Activated naive CD4-positive, alpha-beta T cell treated with anti-CD3 and anti-CD28 coated beads for 36 hours (primary cell): ENCODE data around the gene PSMA6. TPM values are rescaled to one million over a fixed set of nuclear protein-coding genes. Genes with fewer than 3 reads are reported as not detected.
"Not testable (repeated sequence)": the region's sequence is repeated elsewhere in the genome, so short reads cannot be mapped to it uniquely, and the experiment has no call there.

Source experiments
- CTCF ChIA-PET: fragments of 350-600 bp; sonication (Branson Sonifier 250); formaldehyde crosslinking; loops from one replicate; lab custom pipeline; 2021; ENCODE audit warnings: antibody characterized with exemption; lab: Charles Lee
- DNase-seq: peaks from one replicate; pipeline ENCODE4 v3.0.0-alpha.2; 2020
- H3K27ac Mint-ChIP-seq: one replicate; pipeline ENCODE4 v1.8.0; 2021; ENCODE audit warnings: mild to moderate bottlenecking, mixed read lengths
- H3K27me3 Mint-ChIP-seq: one replicate; pipeline ENCODE4 v1.8.0; 2021; ENCODE audit warnings: low read depth, mixed read lengths
- H3K36me3 Mint-ChIP-seq: one replicate; pipeline ENCODE4 v1.8.0; 2021; ENCODE audit warnings: low read depth, mixed read lengths
- H3K4me1 Mint-ChIP-seq: one replicate; pipeline ENCODE4 v1.8.0; 2021; ENCODE audit warnings: low read depth, mixed read lengths
- H3K4me3 Mint-ChIP-seq: one replicate; pipeline ENCODE4 v1.8.0; 2021; ENCODE audit warnings: mild to moderate bottlenecking, moderate library complexity, mixed read lengths
- H3K9me3 Mint-ChIP-seq: one replicate; pipeline ENCODE4 v1.8.0; 2021; ENCODE audit warnings: mixed read lengths
- intact Hi-C: fragments of 100-400 bp; cut with micrococcal nuclease; formaldehyde crosslinking; loops from one replicate; pipeline ENCODE4 v1.15.1; 2023
- total RNA-seq, 2 experiments: library from RNA; stranded (reverse); gene quantifications; one replicate each; pipeline ENCODE4 v1.2.3, GENCODE V29; 2021

Gene PSMA6
- 100 to 1,000 TPM; 433 to 437 TPM for total RNA-seq

DNA sequence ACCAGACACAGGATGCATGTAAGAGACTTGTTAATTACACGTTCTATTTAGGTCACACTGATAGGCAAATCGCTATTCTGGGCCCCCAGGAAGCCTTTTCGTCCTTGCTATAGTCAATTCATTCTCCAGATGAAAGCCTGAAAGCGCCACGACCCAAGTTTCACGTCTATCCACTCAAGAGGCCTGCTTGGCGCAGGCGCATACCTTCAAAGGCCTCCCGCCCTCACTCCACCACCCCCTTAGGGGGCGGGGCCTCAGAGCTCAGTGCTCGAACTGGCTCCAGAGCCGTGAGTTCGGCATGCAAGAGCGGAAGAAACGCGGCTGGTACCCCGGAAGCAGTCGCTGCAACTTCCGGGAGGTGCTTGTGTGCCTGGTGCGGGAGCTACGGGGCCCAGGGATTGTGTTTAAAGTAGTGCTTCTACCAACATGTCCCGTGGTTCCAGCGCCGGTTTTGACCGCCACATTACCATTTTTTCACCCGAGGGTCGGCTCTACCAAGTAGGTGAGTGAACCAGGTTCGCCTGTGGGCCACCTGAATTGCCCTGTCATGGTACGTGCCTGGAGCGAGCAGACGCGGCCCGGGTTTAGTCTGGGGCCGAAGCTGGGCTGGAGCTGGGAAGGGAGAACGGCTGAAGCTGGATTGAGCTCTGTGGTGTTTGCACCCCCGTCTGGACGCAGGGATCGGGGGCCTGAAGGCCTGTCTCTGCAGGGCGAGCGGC is at the start of gene PSMA6:
PSMA6 (plus strand) TSS at position 332 of the 719 bp plus-strand sequence; CDS start at position 427, 95 bp downstream.
- DNase-seq, result peak; percentile 99
- Mint-ChIP-seq H3K27me3 (no peaks in the 10 kb centered on the region), H3K27ac (peak within 1 kb of the TSS; percentile 97), H3K9me3 (no peaks in the 10 kb centered on the region), H3K36me3 (peaks cover 24% of the 10 kb centered on the region), H3K4me3 (peak within 1 kb of the TSS; percentile 98), H3K4me1 (peaks cover 53% of the 10 kb centered on the region)
- CTCF ChIA-PET, result interaction anchor here (0.7 to 2.7 kb wide), 9 partner anchors 8 to 130 kb away, joined by 3 to 20 read pairs (median 4); partner anchors contain the start of gene NFKBIA
- intact Hi-C loops, result loop anchor here (1.0 to 10.0 kb wide), 15 partner anchors 9 to 535 kb away; partner anchors contain the start of genes BRMS1L, INSM2, NFKBIA and PRORP

DNA sequence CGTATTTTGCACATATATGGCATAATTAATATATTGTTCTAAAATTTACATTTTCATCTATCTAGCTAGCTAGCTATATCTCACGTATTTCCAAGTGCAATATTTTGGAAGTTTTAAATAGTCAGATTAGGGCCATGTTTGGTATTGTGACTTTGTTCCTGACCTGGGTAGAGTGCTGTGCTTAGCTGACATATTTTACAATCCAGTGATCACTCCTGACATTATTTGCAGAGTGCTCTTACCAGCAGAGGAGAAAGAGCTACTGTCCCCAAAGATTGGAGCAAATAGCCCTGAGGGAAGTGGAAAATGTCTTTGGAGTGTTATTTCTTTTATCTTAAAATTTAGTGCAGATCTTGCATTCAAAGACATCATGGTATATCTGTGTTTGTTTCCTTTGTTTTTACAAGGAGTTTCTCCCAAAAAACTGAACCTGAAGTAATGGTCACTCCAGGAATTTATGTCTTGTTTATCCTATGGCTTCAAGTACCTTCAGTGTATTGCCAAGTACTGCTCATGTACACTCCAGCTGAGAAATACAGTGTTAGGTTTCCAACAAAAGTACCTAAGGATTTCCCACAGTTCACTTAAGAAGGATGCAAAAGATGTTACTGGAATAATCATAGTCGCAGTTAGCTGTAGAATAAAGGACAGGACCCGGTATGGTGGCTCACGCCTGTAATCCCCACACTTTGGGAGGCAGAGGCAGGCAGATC is 49.4 kb upstream of the PSMA6 start:
- intact Hi-C loops, result no loop called here
- no peaks in the 10 kb centered on the region for H3K9me3 Mint-ChIP-seq
- H3K36me3 Mint-ChIP-seq, result peaks cover 2% of the 10 kb centered on the region
- H3K27me3 Mint-ChIP-seq, result no peaks in the 10 kb centered on the region
- no peak overlapping the region for H3K4me3 Mint-ChIP-seq
- CTCF ChIA-PET, result interaction anchor here (0.6 to 1.1 kb wide), 4 partner anchors 11 to 383 kb away, joined by 3 to 5 read pairs (median 3); no protein-coding TSS in a partner anchor
- no peak for DNase-seq
- H3K27ac Mint-ChIP-seq, result no peak overlapping the region
- peaks cover 7% of the 10 kb centered on the region for H3K4me1 Mint-ChIP-seq

DNA sequence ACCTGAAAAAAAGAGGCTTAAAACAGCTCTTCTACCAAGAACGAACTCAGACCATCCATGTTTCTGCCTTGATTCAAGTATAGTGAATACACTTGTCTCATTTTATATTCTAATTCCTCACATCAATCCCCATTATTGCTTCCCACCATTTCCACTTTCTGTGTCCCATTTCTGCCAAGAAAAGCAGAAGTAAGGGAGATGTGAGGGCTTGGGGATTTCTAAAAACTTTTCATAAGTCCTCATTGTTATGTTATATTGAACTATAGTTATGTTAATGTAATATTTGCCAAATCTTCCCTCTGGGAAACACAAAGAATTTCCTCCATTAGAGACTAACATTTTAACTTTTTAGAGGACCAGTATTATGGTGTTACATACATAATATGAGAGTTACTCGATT is 48.2 kb upstream of the PSMA6 start:
- peaks cover 2% of the 10 kb centered on the region for H3K36me3 Mint-ChIP-seq
- peaks cover 7% of the 10 kb centered on the region for H3K4me1 Mint-ChIP-seq
- no peak overlapping the region for H3K27ac Mint-ChIP-seq
- no peaks in the 10 kb centered on the region for H3K27me3 Mint-ChIP-seq
- no peak overlapping the region for H3K4me3 Mint-ChIP-seq
- no peaks in the 10 kb centered on the region for H3K9me3 Mint-ChIP-seq
- CTCF ChIA-PET, result interaction anchor here (1.1 kb wide), 1 partner anchor 10 kb away, joined by 3 read pairs; no protein-coding TSS in a partner anchor
- DNase-seq, result no peak
- intact Hi-C loops, result no loop called here

DNA sequence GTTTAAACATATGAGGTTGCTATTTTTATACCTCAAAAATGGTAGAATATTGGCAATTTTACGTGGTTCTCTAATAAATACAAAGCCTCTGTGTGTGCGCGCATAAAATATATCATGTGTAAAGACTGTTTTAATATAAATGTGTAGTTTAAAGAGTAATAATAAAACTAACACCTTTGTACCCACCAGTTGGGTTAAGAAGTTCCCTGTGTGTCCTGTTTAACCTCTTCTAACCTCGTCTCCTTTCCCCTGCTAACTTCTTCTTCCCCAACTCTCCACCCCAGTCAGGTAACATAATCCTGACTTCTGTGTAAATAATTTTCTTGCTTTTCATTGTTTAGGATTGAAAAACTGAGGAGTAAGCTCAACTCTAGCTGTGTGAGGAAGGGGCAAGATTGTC is 47.6 kb upstream of the PSMA6 start:
- Mint-ChIP-seq H3K27me3 (no peaks in the 10 kb centered on the region), H3K4me1 (peaks cover 7% of the 10 kb centered on the region), H3K27ac (no peak overlapping the region), H3K4me3 (no peak overlapping the region), H3K36me3 (no peaks in the 10 kb centered on the region), H3K9me3 (no peaks in the 10 kb centered on the region)
- no peak for DNase-seq
- intact Hi-C loops, result no loop called here
- CTCF ChIA-PET, result interaction anchor here (0.6 kb wide), 1 partner anchor 194 kb away, joined by 6 read pairs; no protein-coding TSS in a partner anchor

DNA sequence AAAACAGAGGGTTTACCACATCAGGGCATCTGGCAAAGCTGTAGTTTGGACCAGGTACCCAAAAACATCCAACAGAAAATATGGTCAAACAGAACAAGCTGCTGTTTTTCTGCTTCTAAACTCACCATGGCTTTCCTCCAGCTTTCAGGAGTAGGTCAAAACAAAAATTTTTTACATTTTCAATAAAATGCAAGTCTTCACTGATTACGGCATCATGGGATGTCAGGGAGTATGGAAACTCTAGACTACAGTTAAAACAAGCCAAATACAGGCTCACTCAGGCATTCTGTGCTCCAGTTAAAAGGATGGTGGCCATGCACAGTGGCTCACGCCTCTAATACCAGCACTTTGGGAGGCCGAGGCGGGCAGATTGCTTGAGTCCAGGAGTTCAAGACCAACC is 47.1 kb upstream of the PSMA6 start:
- intact Hi-C loops, result no loop called here
- H3K4me3 Mint-ChIP-seq, result no peak overlapping the region

DNA sequence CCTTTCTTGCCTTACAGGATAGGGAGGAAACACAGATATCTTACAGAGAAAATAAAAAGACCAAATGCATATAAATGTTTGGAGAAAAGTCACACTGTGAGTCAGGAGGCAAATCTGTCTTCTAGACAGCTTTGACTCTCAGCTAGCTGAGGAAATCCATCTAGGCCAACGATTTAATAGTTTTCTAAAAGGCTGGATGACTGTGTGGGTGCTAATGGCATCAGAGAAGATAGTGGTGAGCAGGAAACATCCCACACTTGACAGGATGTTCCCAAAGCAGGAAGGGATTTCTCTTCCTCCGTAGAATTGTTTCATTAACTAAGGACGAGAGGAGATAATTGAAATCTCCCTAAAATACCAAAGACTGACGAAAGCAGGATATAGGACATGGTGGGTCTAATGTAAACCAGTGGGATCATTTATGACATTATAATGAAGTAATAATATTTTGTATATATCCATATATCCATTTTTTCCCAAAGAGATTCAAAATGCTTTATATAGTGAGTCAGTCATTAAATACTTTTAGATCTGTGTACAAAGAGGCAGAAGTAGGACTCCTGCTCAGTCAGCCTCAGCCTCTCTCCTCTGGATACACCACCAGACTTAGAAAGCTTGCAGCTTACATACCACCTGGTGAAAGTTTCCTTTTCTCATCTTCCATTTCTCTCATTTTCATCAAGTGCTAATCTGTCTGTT is 44.3 kb upstream of the PSMA6 start:
- Mint-ChIP-seq H3K9me3 (no peaks in the 10 kb centered on the region), H3K27me3 (no peaks in the 10 kb centered on the region), H3K4me3 (no peak overlapping the region), H3K27ac (no peak overlapping the region), H3K36me3 (peaks cover 2% of the 10 kb centered on the region), H3K4me1 (peaks cover 11% of the 10 kb centered on the region)
- intact Hi-C loops, result no loop called here
- CTCF ChIA-PET, result interaction anchor here (1.0 to 2.3 kb wide), 3 partner anchors 8 to 18 kb away, joined by 3 to 7 read pairs (median 3); no protein-coding TSS in a partner anchor
- no peak for DNase-seq

More for the DNA sequence above, 47.1 kb upstream of the PSMA6 start:
- Mint-ChIP-seq H3K27me3 (no peaks in the 10 kb centered on the region), H3K27ac (no peak overlapping the region), H3K9me3 (no peaks in the 10 kb centered on the region), H3K4me1 (peaks cover 7% of the 10 kb centered on the region), H3K36me3 (no peaks in the 10 kb centered on the region)
- CTCF ChIA-PET, result interaction anchor here (0.6 kb wide), 1 partner anchor 194 kb away, joined by 6 read pairs; no protein-coding TSS in a partner anchor
- DNase-seq, result no peak

DNA sequence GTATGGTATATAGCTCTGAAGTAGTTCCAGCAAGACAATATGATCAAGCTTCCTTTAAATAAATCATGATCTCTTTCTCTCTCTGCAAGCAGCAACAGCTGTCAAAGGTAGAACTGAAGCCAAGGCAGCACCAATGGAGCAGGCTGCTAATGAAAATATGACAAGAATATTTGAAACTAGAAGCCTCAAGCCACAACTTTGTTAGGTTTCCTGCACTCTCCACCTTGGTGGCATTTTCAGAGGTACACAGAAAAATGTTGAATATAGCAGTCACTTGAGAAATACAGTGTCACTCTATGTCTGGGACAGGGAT is 43.8 kb upstream of the PSMA6 start:
- Mint-ChIP-seq H3K27ac (no peak overlapping the region), H3K36me3 (peaks cover 2% of the 10 kb centered on the region), H3K4me1 (peaks cover 11% of the 10 kb centered on the region), H3K4me3 (no peak overlapping the region), H3K27me3 (no peaks in the 10 kb centered on the region), H3K9me3 (no peaks in the 10 kb centered on the region)
- CTCF ChIA-PET, result interaction anchor here (1.2 to 2.3 kb wide), 2 partner anchors 9 to 19 kb away, joined by 3 to 7 read pairs; no protein-coding TSS in a partner anchor
- intact Hi-C loops, result no loop called here
- DNase-seq, result no peak

DNA sequence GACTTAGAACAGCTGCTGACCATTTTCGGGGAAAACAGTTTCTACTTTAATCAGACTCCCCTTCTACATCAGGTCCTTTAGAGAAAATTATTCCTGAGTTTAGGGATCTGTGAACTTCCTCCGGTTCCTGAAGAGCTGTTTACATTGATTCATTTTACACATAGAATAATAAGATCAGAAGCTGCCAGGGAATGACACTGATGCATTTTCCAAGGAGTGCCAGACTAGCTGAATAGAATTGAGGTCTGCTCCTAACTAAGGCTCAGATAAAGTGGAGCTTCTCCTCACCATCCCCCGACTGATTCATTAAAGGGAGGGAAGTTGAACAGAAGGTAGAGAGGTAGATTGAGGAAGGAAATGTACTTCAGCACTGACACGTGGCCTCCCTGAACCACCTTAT is 41.9 kb upstream of the PSMA6 start:
- Mint-ChIP-seq H3K36me3 (peaks cover 4% of the 10 kb centered on the region), H3K27ac (no peak overlapping the region), H3K27me3 (no peaks in the 10 kb centered on the region), H3K9me3 (no peaks in the 10 kb centered on the region), H3K4me3 (no peak overlapping the region), H3K4me1 (peaks cover 20% of the 10 kb centered on the region)
- DNase-seq, result no peak
- intact Hi-C loops, result no loop called here
- CTCF ChIA-PET, result interaction anchor here (0.6 to 1.3 kb wide), 2 partner anchors 37 to 172 kb away, joined by 3 to 6 read pairs; no protein-coding TSS in a partner anchor

DNA sequence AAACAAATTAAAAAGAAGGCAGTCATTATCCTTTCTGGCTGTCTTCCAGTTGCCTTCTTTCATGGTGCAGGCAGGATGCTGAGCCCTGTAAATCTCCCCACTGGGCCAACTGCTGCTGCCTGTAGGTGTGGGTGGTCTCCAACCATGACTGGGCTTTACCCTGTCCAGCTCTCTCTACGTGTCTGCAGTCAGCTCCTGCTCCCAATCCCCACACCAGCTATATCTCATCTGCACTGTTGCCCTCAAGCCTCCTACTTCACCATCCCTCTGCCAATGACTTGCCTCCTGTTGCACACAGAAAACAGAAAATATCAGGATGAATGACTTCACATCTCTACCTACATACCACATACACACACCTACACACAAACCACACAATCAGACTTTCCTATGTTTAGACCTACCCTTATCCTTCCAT is 39.7 kb upstream of the PSMA6 start:
- CTCF ChIA-PET, result no interaction called here
- no peaks in the 10 kb centered on the region for H3K9me3 Mint-ChIP-seq
- peaks cover 25% of the 10 kb centered on the region for H3K4me1 Mint-ChIP-seq
- H3K27me3 Mint-ChIP-seq, result no peaks in the 10 kb centered on the region
- intact Hi-C loops, result no loop called here
- H3K4me3 Mint-ChIP-seq, result no peak overlapping the region
- H3K27ac Mint-ChIP-seq, result no peak overlapping the region
- H3K36me3 Mint-ChIP-seq, result peaks cover 4% of the 10 kb centered on the region
- no peak for DNase-seq

DNA sequence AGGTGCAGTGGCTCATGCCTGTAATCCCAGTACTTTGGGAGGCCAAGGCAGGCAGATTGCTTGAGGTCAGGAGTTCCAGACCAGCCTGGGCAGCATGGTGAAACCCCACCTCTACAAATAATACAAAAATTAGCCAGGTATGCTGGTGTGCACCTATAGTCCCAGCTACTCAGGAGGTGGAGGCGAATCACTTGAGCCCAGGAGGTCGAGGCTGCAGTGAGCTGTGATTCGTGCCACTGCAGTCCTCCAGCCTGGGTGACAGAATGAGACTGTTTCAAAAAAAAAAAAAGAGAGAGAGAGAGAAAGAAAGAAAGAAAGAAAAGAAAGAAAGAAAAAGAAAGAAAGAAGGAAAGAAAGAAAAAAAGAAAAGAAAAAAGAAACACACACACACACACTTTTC is 39.1 kb upstream of the PSMA6 start:
- CTCF ChIA-PET, result interaction anchor here (1.2 kb wide), 1 partner anchor 23 kb away, joined by 3 read pairs; no protein-coding TSS in a partner anchor
- H3K27ac Mint-ChIP-seq, DNase-seq, intact Hi-C loops, H3K4me3 Mint-ChIP-seq, H3K36me3 Mint-ChIP-seq, H3K9me3 Mint-ChIP-seq, H3K27me3 Mint-ChIP-seq: not testable (repeated sequence)
- H3K4me1 Mint-ChIP-seq, result peaks cover 25% of the 10 kb centered on the region

DNA sequence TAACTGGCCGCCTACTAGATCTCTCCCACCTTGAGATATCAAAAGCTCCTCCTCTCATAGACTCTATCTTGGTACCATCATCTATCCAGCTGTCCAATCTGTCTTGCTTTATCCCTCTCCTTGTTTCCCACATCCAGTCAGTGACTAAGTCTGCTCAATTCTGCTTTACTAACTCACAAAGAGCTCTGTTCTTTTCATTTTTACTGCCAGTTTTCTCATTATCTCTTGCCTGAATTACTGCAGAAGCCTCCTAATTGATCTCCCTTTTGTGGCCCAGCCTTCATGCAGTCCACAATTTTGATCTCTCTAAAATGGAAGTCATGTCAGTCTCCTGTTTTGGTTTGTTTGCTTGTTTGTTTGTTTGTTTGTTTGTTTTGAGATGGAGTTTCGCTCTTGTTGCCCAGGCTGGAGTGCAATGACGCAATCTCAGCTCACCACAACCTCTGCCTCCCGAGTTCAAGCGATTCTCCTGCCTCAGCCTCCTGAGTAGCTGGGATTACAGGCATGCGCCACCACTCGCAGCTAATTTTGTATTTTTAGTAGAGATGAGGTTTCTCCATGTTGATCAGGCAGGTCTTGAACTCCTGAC is 38.1 kb upstream of the PSMA6 start:
- peaks cover 25% of the 10 kb centered on the region for H3K4me1 Mint-ChIP-seq
- H3K9me3 Mint-ChIP-seq, DNase-seq, H3K36me3 Mint-ChIP-seq, H3K27ac Mint-ChIP-seq, H3K27me3 Mint-ChIP-seq, H3K4me3 Mint-ChIP-seq: not testable (repeated sequence)
- intact Hi-C loops, result loop anchor here (1.0 kb wide), 1 partner anchor 33 kb away; no protein-coding TSS in a partner anchor
- CTCF ChIA-PET, result interaction anchor here (0.5 to 1.4 kb wide), 5 partner anchors 11 to 543 kb away, joined by 3 to 4 read pairs (median 3); no protein-coding TSS in a partner anchor
